IPS-18c (cell line): Measurements from ENCODE around the gene SULT1A1.
"Not testable (repeated sequence)": the region's sequence is repeated elsewhere in the genome, so short reads cannot be mapped to it uniquely, and the experiment has no call there.

Experiments used
- H3K4me3 ChIP-seq: 2 replicates; pipeline ENCODE4 v1.7.0; 2013; ENCODE audit warnings: low read depth, mild to moderate bottlenecking, low read length, moderate library complexity; ENCODE audit not compliant: insufficient read depth
- H3K9me3 ChIP-seq: one replicate; pipeline ENCODE4 v1.6.1; 2013; ENCODE audit warnings: mild to moderate bottlenecking, low read length, moderate library complexity; ENCODE audit not compliant: control insufficient read depth, insufficient read depth

Gene SULT1A1

DNA sequence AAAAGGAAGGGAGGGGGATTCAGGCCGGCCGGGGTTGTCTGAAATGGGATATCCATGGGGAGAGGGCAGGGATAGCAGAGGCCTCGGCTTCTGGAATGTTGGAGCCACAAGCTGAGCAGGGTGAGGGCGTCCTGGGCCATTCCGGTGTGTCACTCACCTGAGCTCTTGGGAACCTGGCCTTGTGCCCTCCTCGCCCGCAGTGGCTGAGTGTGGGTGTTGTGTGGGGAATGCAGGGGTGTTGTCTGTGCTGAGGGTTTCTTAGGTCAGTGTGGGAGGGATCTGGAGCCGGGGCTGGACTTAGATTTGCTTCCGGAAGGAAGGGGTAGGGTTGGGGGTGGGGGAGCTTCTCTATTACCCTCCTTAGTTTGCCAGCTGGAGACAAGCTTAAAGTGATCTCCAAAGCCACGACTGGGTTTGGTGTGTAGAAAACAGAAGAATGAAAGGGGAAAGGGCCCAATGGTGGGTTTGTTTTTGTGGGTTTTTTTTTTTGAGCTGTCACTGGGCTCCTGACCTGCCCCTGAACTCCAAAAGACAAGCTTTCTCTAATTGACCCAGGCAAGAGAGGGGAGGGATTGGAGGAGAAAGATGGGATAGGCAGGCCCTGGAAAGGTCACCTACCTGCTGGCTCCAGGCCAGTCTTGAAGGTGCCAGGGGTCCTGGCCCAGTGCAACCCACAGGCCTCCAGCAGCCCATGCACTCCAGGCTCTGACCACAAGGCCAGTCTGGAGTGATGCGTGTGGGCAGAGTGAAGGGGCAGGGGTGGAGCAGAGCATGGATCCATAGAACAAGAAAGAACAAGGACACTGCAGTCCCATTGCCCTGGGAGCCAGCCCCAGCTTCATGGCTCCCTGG lies 12.8 kb downstream of the SULT1A1 start, which contains the start of gene SULT1A2:
Gene SULT1A2, minus strand, starts transcription at position 211 of the 852 bp plus-strand sequence. CDS start 1,120 bp downstream, outside the sequence.
- no peaks in the 10 kb centered on the region for H3K9me3 ChIP-seq
- no peak within 1 kb of the TSS for H3K4me3 ChIP-seq

DNA sequence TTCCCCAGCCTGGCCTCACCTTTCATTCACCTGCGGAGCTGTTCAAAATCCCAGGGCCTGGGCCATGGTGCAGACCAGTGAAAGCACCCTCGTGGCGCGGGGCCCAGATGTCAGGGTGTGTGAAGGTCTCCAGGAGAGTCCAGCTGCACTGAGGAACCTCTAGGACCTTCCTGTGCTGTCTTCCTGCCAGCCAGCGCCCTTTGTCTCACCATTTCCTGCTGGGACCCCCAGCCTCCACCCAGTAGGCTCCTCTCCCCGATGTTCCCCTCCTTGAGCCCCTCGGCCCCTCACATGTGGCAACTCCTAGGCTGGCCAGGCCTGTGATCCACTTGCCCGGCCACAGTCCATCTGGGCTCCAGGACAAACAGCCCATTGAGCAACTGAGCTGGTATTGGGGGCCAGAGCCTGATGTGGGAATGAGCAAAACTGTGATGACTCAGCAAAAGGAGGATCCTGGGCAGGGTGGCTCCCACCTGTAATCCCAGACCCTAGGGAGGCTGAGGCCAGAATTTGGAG lies 13.7 kb downstream of the SULT1A1 start:
- Histone ChIP-seq H3K4me3 (no peak overlapping the region), H3K9me3 (no peaks in the 10 kb centered on the region)

DNA sequence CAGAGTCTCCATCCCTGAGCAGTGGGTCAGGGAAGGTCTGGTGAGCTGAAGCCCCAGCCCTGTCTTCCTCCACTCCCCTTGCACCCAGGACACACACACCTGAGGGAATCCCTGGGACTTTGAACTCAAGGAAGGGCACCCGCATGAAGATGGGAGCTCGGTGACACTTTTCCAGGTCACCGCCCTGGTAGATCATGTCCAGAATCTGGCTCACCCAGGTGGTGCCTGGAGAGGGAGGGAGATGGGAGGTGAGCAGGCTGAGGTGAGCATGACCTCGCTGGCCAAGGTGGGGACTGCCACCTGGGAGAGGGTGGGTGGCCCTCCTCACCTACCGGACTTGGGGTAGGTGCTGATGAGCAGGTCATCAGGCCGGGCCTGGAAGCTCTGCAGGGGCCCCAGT lies 14.4 kb downstream of the SULT1A1 start:
- not testable (repeated sequence) for H3K4me3 ChIP-seq

GRCh38 chr16:28592979-28593553 lies 16.8 kb downstream of the SULT1A1 start:
- Histone ChIP-seq H3K4me3 (no peak overlapping the region), H3K9me3 (no peaks in the 10 kb centered on the region)

More for the DNA sequence above, 14.4 kb downstream of the SULT1A1 start:
- H3K9me3 ChIP-seq, result not testable (repeated sequence)

- H3K9me3 ChIP-seq, result no peaks in the 10 kb centered on the region
- H3K4me3 ChIP-seq, result no peak overlapping the region
Measured at GRCh38 chr16:28592511-28592910, 17.3 kb downstream of the SULT1A1 start.

DNA sequence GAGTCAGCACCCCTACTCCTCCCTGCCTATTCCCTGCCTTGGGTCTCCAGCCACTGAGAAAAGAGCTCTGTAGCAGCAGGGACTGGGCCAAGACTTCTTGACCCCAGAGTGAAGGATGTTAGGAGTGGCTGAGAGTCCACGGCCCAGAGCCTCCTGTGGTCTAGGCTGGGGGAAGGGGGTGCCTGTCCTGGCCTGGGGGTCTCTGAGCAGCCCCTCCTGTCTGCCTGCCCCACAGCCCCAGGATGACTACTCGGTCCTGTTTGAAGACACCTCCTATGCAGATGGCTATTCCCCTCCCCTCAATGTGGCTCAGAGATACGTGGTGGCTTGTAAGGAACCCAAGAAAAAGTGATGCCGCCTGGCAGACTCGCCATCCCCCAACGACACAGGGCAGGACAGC lies 18.5 kb downstream of the SULT1A1 start:
- H3K4me3 ChIP-seq, result no peak overlapping the region
- no peaks in the 10 kb centered on the region for H3K9me3 ChIP-seq

GRCh38 chr16:28590384-28591340 lies 19.2 kb downstream of the SULT1A1 start:
- Histone ChIP-seq H3K9me3 (no peaks in the 10 kb centered on the region), H3K4me3 (no peak overlapping the region)

GRCh38 chr16:28589930-28590329 lies 19.9 kb downstream of the SULT1A1 start:
- Histone ChIP-seq H3K9me3 (no peaks in the 10 kb centered on the region), H3K4me3 (no peak overlapping the region)

GRCh38 chr16:28589069-28589468 lies 20.8 kb downstream of the SULT1A1 start:
- Histone ChIP-seq H3K4me3 (no peak overlapping the region), H3K9me3 (no peaks in the 10 kb centered on the region)

DNA sequence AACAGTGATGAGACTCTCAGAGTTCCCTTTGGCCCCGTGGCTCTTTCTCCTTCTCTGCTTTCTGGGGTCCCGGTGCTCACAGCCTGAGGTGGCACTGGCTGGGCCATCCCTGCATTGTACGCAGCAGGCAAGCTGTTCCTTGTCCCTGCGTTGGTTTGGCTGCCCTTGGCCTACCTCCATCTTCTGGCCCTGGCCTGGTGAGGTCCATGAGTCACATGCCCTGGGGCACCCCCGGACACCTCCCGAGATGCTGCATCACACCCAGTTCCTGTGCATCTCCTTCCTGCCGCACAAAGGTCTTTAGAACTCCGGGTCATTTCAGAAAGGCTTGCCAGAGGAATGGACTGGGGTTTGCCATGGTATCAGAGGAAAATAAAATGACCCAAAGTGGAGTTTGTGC lies 22.5 kb downstream of the SULT1A1 start:
- H3K9me3 ChIP-seq, result no peaks in the 10 kb centered on the region

DNA sequence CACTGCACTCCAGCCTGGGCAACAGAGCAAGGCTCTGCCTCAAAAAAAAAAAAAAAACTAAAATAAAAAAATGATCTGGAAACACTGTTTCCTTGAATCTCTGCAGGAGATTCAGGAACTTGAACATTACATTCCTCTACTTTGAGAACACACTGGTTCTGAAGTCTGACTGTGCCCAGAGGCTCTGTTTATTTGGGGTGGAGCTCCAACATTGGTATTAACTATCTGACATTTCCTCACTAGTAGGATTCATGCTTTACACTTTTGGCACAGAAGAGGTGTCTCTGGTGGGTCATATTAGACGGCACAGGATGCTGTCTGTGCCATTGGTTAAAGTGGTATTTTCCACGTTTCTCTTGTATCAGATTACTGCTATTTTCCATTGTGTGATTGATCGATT lies 23.4 kb downstream of the SULT1A1 start:
- no peak overlapping the region for H3K4me3 ChIP-seq
- H3K9me3 ChIP-seq, result no peaks in the 10 kb centered on the region

More for the DNA sequence above, 22.5 kb downstream of the SULT1A1 start:
- no peak overlapping the region for H3K4me3 ChIP-seq

DNA sequence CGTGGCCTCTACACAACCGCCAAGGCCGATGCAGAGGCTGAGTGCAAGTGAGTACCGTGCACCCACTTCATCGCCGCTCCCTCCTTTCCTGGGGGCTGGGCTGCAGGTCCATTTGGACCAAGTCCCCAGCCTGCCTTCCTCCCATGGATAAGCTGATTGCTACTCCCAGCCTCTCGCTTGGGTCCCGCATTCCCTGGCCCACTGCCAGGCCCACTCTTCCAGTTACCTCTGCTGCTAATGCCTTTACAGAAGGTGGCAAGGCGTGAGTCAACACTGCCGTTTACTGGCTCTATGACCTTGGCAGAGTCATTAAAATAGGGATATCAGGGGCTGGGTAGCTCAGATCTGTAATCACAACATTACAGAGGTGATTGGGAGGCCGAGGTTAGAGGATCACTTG lies 24.2 kb downstream of the SULT1A1 start:
- H3K4me3 ChIP-seq, result no peak overlapping the region
- no peaks in the 10 kb centered on the region for H3K9me3 ChIP-seq

DNA sequence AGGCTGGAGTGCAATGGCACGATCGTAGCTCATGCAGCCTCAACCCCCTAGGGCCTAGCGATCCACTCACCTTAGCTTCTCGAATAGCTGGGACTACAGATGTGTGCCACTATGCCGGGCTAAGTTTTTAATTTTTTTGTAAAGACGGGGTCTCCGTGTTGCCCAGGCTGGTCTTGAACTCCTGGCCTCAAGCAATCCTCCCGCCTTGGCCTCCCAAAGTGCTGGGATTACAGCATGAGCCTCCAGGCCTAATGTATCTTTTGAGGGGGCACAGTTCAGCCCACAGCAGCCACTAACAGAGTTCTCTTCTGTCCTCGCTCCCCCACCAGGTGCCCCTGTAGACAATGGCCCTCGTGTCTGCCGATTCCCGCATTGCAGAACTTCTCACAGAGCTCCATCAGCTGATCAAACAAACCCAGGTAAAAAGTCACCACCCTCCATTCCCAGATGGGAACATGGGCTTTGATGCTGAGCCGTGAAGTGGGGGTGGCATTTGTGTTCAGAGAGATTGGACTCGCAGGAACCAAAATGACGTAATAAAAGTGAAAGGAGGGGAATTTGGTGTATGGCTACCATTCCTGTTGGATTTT lies 29.0 kb downstream of the SULT1A1 start:
- no peak overlapping the region for H3K4me3 ChIP-seq
- no peaks in the 10 kb centered on the region for H3K9me3 ChIP-seq

DNA sequence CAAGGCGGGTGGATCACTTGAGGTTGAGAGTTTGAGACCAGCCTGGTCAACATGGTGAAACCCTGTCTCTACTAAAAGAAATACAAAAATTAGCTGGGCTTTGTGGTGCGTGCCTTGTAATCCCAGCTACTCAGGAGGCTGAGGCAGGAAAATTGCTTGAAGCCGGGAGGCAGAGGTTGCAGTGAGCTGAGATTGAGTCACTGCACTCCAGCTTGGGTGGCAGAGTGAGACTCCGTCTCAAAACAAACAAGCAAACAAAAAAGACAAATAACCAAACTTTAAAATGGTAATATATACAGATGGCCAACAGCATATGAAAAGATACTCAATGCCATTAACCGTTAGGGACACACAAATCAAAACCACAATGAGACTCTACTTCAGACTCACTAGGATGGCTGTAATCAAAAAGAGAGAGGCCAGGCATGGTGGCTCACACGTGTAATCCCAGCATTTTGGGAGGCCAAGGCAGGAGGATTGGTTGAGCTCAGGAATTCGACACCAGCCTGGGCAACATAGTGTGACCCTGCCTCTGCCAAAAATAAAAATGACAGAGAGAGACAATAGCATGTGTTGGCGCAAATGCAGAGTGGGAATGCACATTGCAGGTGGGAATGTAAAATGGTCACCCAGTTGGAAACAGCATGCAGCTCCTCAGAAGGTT lies 34.3 kb downstream of the SULT1A1 start:
- Histone ChIP-seq H3K9me3 (no peaks in the 10 kb centered on the region), H3K4me3 (no peak overlapping the region)

DNA sequence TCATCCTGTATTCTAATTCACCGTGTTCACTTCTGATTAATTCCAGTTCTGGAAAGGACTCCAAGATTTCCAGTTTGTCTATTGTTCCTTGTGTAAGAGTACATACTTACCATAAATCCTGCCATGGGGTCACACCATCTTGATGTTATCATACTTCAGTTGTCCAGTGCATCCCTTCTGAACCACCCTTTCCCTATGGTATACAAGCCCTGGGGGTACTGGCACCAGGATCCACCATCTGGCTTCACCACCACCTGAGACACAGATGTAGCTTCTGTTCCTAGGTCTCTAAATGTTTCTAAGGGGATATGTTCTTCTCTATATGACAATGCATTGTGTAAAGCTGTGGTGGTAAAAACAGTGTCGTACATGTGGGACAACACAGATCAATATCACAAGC lies 34.9 kb downstream of the SULT1A1 start:
- no peak overlapping the region for H3K4me3 ChIP-seq

More for the DNA sequence above, 34.9 kb downstream of the SULT1A1 start:
- H3K9me3 ChIP-seq, result no peaks in the 10 kb centered on the region
